CD1c-positive myeloid dendritic cell (primary cell): ENCODE data around the gene ARHGEF11.

Source experiments
- DNase-seq: peaks from one replicate; pipeline ENCODE4 v3.0.0-alpha.2; 2016; ENCODE audit errors: extremely low spot score

The ARHGEF11 gene

DNA sequence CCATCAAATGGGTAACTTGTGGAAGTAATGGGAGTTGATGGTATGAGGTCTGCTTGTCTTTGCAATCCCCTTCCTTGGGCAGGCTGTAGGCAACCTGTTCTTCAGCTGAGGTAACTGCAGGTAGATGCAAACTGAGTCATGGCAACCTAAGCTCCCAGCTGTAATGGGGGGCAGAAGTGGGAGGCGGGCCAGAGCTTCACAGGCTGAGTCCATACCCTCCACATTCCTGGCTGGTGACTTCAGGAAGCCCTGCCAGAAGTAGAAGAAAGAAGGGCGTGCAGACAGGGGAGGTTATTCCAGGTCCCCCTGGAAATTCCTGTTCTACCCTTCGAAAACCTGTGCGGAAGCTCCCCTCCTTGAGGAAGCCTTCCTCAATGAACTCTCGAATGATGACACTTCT, 44.9 kb downstream of the ARHGEF11 start:
- DNase-seq, result no peak

DNA sequence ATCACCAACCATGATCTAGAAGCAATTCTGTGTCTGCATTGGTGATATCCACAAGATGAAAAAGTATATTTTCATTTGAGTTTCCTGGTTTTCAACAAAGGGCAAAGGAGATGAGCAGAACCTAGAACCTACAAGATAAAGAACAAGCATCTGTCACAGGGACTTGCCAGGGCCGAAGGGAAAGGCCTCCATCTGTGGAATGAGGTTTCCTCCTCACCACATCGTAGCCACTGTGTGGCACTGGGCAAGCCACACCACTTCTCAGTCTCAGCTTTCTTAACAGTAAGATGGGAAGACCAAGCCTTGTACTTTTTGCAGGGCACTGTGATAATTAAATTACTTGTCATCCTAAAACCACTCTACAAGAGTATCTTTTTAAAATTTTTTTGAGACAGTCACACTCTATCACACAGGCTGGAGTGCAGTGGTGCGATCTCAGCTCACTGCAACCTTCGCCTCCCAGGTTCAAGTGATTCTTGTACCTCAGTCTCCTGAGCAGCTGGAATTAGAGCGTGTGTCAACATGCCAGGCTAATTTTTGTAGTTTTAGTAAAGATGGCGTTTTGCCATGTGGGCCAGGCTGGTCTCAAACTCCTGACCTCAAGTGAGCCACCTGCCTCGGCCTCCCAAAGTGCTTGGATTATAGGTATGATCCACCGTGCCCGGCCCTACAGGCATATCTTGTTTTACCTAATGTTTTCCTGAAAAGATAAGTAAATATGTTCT, 45.8 kb downstream of the ARHGEF11 start:
- DNase-seq, result no peak

DNA sequence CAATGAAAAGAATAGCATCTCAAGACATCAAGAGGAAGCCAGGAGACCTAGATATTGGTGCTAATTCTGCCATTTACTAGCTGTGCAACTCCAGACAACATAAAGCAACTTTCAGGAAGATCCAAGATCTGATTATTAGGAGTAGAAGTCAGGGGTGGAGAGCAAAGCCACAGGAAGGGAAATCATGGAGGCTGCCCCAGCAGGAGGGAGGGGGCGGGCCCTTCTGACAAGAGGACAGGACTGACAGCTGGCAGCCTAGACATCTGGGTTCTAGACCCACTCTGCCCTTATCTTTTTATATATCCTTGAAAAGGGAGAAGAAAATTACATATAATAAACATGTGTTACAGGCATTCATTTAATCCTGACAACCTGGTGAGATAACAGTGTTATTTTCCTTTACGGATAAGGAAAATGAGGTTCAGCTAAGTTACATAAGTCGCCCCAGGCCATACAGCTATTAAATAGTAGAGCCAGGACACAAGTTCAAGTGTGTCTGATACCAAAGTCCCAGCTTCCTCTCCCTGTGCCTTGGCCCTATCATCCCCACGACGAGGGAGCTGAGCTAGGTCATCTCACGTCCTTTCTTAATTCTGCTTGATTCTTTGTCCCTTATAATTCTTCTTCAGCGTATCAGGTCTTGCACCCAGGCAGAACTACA, 46.6 kb downstream of the ARHGEF11 start:
- no peak for DNase-seq

DNA sequence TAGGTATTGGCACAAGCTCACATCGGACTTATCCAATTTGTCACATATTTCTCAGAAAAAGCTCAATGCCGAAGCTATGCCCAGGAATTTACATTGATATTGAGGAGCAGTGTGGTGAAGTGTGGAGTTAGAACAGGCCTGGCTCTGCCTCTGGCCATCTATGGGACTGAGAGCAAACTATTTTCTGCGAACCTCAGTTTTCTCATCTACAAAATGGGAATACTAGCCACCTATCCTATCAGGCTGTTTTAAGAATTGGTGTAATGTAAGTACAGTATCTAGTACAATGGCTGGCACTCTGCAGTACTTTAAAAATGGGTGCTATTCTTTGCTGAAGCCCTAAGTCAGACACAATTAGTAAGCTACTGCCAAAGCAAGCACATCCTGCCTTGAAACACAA, 47.2 kb downstream of the ARHGEF11 start:
- DNase-seq, result no peak

DNA sequence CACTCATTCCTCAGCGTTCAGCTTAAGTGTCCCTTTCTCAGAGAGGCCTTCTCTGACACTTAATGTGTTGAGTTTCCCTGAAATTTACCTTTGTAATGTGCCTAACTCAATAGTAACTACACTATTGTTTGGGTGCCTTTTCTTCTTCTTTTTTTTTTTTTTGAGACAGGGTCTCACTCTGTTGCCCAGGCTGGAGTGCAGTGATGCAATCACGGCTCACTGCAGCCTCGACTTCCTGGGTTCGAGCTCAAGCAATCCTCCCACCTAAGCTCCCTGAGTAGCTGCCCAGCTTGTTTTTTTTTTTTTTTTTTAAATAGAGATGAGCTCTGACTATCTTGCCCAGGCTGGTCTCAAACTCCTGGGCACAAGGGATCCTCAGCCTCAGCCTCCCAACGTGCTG, 50.1 kb downstream of the ARHGEF11 start:
- DNase-seq, result no peak

DNA sequence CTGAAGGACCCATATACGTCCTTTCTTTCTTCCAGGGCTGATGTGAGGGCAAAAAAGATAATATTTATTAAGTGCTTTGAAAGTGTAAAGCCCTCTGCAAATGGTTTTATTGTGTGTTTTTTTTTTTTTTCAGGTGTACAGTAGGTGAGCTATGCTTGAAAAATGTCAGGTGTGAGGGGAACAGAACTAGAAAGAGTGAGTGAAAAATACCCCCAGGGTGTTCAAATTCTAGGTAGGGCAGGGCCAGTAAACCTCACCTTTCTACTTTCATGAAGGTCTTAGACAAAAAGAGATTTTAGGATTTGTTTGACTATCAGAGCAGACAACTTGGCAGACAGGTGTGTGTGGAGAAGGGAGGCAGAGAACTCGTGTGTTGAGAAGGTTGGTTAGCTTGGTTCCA, 51.3 kb downstream of the ARHGEF11 start:
- DNase-seq, result no peak

DNA sequence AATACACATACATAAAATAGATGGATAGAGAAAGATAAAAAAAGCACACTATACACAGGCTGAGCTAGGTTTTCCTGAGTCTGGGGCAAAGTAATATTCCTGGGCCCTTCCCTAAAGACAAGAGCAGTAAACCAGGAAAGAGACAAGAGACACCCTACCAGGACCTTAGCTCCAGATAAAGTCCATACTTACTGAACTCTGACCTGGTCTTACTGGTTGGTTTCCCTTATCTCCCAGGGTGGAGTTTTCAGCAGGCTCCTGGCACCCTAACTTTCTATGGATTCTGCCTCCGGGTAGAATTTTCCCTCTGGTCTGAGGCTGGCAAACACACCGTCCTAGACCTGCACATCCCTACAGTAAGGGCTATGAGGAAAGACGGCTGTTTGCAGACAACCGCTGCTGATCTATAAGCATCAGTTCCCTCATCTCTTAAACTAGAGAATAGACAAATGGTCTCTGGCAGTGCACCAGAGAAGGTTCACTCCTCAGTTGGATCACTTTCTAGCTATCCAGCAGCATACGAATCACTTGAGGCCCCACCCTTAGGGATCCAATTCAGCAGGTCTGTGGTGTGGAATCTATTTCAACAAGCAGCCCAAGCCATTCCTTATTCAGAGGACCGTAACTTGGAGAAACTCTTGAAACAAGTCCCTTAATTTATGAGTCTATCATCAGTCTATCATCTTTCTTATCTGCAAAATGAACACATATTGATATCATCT, 52.0 kb downstream of the ARHGEF11 start:
- no peak for DNase-seq

DNA sequence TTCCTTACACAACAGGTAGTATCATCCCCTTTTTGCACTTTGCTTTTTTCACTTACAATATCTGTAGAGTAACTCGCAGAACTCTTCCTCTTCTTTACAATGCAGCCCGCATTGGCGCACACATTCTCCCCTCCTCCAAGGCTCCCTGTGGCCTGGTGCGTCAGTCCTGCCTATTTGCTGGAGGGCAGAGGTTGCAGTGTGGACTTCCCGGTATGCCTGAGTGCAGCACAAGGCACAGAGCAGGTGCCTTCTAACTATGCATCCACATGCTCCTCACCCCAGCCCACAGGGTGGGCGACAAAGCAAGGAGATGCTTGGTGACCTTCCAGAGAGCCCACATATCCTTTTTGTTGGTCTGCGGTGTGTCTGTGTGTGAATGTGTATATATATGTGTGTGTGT, 53.3 kb downstream of the ARHGEF11 start:
- DNase-seq, result no peak

DNA sequence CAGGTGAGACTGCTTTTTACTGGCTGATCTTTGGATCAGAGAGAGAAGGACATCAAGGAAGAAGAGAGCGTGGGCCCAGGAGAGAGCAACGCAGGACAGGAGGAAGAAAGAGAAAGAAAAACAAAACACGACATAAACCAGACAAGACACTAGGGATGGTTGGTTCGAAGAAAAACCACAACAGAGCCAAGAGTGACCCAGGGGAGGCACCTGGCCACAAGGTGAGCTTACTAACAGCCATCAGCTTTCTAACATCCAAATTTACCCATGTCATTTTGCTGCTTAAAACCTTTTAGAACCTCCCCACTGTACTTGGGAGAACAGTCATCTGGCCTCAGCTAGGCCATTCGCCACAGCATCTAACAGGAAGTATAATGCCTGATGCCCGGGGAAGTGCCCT, 57.8 kb downstream of the ARHGEF11 start:
- DNase-seq, result no peak

DNA sequence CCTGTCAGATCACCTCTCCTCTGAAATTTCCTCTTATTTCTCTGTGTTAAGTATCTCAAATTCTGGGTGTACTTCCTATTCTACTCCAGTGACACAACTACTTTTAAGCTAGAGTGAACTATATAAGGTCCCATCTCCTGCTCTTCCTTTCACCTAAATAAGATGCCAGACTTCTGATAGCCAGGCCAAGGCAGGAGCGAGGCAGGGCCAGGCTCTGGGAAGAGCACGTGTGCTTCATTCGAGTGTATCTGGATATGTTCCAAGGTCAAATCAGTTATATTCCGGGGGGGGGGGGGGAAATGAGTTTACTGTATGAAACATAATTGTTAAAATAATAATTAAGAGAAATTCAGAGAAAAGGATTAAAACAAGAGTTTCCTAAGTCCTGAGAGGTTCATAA, 65.0 kb downstream of the ARHGEF11 start:
- no peak for DNase-seq

DNA sequence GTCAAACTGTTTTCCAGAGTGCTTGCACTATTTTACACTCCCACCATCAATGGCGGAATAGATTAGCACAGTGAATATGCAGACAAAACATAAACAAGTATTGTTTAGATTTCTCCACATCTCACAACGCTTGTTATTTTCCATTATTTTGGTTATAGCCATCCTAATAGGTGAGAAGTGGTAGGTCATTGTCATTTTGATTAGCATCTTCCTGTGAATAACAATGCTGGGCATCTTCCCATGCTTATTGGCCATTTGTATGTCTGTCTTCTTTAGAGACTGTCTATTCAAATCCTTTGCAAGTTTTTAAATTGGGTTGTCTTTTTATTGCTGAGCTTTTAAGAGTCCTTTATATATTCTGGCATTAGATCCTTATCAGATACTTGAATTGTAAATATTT, 70.5 kb downstream of the ARHGEF11 start:
- no peak for DNase-seq

DNA sequence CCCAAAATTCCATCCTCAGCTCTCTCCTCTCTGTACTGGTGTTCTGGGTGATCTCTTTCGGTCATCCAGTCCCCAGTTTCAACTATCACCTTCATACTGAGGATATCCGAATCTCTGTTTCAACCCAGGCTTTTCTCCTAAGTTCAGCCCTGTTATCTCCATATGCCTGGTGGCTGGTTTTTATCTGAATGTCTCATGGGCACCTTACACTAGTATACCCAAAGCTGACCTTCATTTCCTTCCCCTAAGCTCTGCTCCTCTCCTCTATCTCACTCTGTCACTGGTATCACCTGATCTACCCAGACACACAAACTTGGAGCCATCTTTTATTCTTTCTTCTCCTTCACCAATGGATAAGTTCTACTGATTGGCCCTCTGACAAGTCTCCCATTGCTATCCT, 72.1 kb downstream of the ARHGEF11 start:
- no peak for DNase-seq

DNA sequence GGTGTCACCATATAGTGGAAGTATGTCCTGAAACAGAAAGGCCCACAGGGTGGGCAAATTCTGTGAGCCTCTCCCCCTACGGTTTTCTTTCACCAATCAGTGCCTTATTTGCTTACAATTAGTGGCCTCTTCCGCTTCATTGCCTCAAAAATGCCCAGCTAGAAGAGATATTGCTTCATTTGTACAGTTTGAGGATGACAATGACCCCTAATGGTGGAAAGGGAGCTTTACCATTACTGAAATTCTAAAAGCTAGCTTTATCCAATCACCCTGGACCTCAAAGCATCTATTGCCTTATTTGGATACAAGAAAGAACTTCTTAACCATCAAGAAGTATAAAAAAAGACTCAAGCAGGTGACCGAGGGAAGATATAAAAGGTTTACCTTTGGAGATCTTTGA, 75.5 kb downstream of the ARHGEF11 start:
- no peak for DNase-seq

DNA sequence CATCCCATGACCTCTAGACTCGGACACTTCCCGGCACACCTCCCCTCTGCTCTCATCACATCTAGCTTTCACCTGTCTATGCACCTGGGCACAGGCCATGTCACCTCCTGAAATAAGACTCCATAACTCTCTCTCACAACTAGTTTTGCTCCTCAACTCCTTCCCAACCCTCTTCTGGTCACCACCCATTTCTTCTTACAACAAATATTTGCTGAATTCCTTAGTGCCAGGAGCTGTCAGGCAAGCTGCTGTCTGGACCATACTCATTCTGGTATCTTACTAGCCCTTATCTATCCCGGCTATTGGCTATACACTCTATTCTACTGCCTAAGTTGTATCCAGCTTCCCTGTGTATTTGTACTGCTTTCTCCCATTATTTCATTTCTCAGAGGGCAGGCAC, 76.0 kb downstream of the ARHGEF11 start:
- DNase-seq, result no peak

DNA sequence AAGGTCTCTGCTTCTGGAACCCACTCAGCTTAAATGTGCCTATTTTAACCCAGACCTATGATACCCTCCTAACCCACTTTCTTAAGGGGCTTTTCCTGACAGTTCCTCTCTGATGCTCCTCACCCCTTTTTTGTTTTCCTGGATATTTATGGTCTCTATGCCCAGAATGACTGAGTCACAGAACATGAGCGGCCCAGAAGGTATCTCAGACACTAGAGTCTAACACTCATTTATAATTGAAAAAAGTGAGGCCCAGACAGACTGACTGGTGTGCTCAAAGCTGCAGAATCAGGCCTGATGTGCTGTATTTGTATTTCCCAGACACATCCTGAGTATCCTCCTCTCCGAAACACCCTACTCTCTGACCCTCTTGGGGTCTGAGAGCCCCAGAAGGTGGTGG, 81.1 kb downstream of the ARHGEF11 start:
- no peak for DNase-seq

DNA sequence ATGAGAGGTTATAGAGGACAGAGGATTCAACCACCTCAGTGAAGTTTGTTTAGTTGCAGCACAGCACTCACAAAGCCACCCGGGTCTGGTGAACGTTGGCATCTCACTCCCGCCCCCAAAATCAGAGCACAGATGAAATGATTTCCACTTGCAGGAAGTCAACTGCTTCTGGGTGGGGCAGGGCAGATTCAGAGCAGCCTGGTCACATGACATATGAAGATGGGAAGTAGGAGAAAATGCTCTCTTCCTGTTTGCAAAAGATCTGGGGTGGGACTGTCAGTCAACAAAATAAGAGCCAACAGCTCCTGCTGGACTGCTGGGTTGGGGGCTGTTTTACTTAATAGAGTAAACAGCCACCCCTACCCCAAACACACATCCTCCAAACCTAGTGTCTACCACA, 81.9 kb downstream of the ARHGEF11 start:
- peak; percentile 70 for DNase-seq

DNA sequence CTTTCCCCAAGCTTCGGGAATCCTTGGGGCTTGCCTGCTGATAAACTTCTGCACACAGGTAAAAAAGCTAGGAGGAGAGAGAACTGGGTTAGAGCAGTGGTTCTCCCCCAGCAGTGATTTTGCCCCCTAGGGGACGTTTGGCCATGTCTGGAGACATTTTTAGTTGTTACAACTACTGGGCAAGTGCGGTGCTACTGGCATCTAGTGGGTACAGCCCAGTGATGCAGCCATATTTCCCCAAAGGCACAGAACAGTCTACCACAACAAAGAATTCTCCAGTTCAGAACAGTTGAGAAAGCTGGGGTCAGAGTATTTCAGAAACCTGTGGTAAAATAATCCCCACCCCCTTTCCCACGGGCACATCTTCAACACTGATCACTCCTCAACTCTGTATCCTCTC, 83.8 kb downstream of the ARHGEF11 start:
- DNase-seq, result peak; percentile 12

DNA sequence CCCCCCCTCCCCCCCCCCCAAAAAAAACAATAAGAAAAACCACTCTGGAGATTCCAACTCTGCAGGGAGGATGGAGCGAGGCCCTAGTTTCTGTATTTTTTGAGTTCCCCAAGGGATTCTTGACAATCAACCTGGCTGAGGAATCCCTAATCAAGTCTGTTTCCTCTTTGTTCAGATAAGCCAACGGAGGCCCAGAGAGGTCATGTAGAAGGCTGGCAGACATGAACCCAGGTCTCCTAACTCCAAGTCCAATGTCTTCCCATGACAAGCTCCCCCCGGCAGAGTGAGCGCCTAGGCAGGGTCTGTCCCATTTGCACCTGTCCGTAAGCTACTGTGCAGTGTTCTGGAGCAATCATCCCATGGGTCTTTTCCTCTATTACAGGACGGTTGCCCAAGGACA, 85.6 kb downstream of the ARHGEF11 start:
- no peak for DNase-seq

DNA sequence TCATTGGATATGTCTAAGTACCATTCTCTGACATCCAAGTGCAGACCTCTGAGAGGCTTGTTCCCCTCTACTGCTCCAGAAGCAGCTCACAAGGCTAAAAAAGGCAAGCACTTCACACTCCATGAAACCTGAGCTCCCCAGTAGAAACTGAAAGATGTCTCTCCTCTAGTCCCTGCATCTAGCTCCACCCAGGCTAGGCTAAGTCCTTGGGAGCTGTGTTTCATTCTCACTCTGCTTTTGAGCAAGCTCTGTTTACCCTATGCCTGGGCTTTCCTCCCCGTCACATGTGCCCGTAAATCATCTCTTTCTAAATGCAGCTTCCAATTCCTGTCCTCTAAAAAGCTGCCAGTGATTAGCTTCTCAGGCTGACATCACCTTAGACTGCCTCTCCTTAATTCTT, 86.1 kb downstream of the ARHGEF11 start:
- DNase-seq, result no peak

DNA sequence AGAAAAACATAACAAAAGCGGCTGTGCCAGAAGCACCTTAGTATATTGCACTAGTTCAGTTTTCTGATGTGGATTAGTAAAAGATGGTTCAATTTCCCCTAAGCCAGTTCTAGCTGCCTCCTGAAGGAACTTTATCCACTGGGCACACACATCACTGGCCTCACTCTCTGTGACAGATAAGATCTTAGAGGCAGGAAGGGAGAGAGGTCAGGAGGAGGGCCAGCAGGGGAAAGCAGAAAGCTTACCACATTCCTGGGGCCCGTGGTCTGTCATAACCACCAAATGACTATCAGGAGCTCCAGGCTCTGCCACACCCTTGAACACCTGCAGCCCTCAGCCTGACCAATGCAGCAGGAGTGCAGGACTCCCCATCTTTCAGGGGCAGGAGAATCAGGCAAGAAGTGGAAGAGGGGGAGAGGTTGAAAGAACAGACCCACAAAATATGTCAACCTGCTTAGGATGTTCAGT, 87.3 kb downstream of the ARHGEF11 start:
- no peak for DNase-seq

DNA sequence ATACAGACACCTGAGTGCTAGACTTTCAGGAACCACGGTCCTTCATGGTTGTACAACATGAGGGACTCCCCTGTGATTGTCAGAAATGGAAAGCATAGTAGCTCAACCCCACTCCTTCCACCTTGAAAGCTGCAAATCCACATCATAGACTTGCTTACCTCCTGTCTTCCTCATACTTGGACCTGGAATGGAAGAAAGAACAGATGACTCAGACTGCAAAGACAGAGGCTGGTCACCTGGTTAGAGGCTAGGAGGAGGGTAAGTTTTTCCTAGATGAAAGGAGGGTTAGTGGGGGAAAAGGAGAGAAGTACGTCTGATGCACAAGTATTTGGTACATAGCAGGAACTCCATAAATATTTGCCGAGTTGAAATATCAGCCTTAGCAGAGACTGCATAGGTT, 87.9 kb downstream of the ARHGEF11 start:
- DNase-seq, result no peak

DNA sequence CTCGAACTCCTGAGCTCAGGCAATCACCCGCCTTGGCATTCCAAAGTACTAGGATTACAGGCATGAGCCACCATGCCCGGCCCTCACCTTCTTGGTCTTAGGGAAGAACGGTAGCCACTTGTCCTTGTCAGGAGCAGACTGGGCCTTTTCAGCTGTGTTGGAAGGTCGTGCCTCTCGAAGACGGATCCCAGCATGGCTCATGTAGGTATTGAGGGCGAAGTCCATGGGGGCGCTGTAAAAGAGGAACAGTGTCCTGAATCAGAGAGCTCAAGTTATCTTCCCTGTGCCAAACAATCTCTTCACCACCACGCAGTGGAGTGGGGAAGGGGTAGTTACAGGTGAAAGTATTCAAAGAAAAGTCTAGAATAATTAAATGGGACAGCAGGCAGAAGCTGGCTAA, 89.2 kb downstream of the ARHGEF11 start:
- DNase-seq, result no peak

DNA sequence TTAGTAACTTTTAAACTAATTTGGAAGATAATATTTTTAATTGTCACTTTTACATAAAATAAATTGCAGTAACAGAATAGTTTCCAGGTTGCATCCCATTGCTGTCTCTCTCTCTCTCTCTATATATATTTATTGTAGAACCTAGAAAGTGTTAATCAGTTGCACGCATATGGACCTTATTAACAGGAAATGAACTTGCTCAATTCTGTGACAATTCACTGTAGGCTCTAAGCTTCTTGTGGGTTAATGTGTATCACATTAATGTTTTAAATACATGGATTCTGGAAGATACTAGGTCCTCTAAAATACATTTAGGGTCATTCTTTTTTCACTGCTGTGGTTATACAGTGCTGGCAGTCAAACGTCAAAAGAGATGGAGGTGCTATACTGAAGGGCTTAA, 92.0 kb downstream of the ARHGEF11 start:
- no peak for DNase-seq
